ENCODE results near the gene TLK2.
A peak's percentile ranks its signal among the peaks of the same experiment; 100 is the strongest.
"Not testable (repeated sequence)": the region's sequence is repeated elsewhere in the genome, so short reads cannot be mapped to it uniquely, and the experiment has no call there.

The TLK2 gene

GRCh38 chr17:62479639-62480258 is 1.1 kb downstream of the TLK2 start:
- peak overlapping the region; percentile 86 to 100 (median 97) for H3K27ac ChIP-seq
- peak overlapping the region; percentile 63 to 91 (median 78) for H3K4me3 ChIP-seq

GRCh38 chr17:62482553-62482952 is 3.9 kb downstream of the TLK2 start:
- not testable (repeated sequence) for H3K4me3 ChIP-seq, H3K27ac ChIP-seq

GRCh38 chr17:62490990-62491389 is 12.4 kb downstream of the TLK2 start:
- H3K27ac ChIP-seq, H3K4me3 ChIP-seq: not testable (repeated sequence)

GRCh38 chr17:62493049-62493655 is 14.5 kb downstream of the TLK2 start:
- not testable (repeated sequence) for H3K4me3 ChIP-seq, H3K27ac ChIP-seq

GRCh38 chr17:62494073-62494472 is 15.4 kb downstream of the TLK2 start:
- H3K27ac ChIP-seq = not testable (repeated sequence)

GRCh38 chr17:62496344-62496743 is 17.7 kb downstream of the TLK2 start:
- H3K27ac ChIP-seq, H3K4me3 ChIP-seq: not testable (repeated sequence)

More at GRCh38 chr17:62494073-62494472, 15.4 kb downstream of the TLK2 start:
- H3K4me3 ChIP-seq = not testable (repeated sequence)

- H3K27ac ChIP-seq = not testable (repeated sequence)
These were observed 20.2 kb downstream of the TLK2 start for GRCh38 chr17:62498796-62499195.

GRCh38 chr17:62500463-62500862 is 21.8 kb downstream of the TLK2 start:
- H3K27ac ChIP-seq, H3K4me3 ChIP-seq: not testable (repeated sequence)

More at GRCh38 chr17:62498796-62499195, 20.2 kb downstream of the TLK2 start:
- H3K4me3 ChIP-seq = not testable (repeated sequence)

- not testable (repeated sequence) for H3K27ac ChIP-seq, H3K4me3 ChIP-seq
These were observed 26.2 kb downstream of the TLK2 start for GRCh38 chr17:62504857-62505256.

GRCh38 chr17:62507191-62507836 is 28.7 kb downstream of the TLK2 start:
- H3K4me3 ChIP-seq, H3K27ac ChIP-seq: not testable (repeated sequence)

- H3K4me3 ChIP-seq = not testable (repeated sequence)
These were observed 31.7 kb downstream of the TLK2 start for GRCh38 chr17:62510247-62510819.

GRCh38 chr17:62511014-62511413 is 32.4 kb downstream of the TLK2 start:
- not testable (repeated sequence) for H3K4me3 ChIP-seq, H3K27ac ChIP-seq

More at GRCh38 chr17:62510247-62510819, 31.7 kb downstream of the TLK2 start:
- not testable (repeated sequence) for H3K27ac ChIP-seq

- H3K27ac ChIP-seq, H3K4me3 ChIP-seq: not testable (repeated sequence)
These were observed 37.8 kb downstream of the TLK2 start for GRCh38 chr17:62516376-62516775.

- not testable (repeated sequence) for H3K4me3 ChIP-seq, H3K27ac ChIP-seq
These were observed 42.7 kb downstream of the TLK2 start for GRCh38 chr17:62521295-62521694.

- H3K4me3 ChIP-seq, H3K27ac ChIP-seq: not testable (repeated sequence)
These were observed 45.5 kb downstream of the TLK2 start for GRCh38 chr17:62524077-62524476.

GRCh38 chr17:62525317-62525716 is 46.7 kb downstream of the TLK2 start:
- H3K27ac ChIP-seq, H3K4me3 ChIP-seq: not testable (repeated sequence)

- H3K27ac ChIP-seq, H3K4me3 ChIP-seq: not testable (repeated sequence)
These were observed 52.3 kb downstream of the TLK2 start for GRCh38 chr17:62530936-62531335.

- H3K4me3 ChIP-seq, H3K27ac ChIP-seq: not testable (repeated sequence)
These were observed 57.9 kb downstream of the TLK2 start for GRCh38 chr17:62536557-62536956.

GRCh38 chr17:62541073-62541472 is 62.4 kb downstream of the TLK2 start:
- not testable (repeated sequence) for H3K4me3 ChIP-seq, H3K27ac ChIP-seq

GRCh38 chr17:62543278-62543775 is 64.7 kb downstream of the TLK2 start:
- H3K4me3 ChIP-seq, H3K27ac ChIP-seq: not testable (repeated sequence)

- not testable (repeated sequence) for H3K27ac ChIP-seq, H3K4me3 ChIP-seq
These were observed 67.4 kb downstream of the TLK2 start for GRCh38 chr17:62546066-62546465.

Measured in skin epidermis (tissue), 12 donors.